Endothelial cell of umbilical vein (primary cell): ENCODE measurements around the gene MAN2A1. TPM values are rescaled to one million over a fixed set of nuclear protein-coding genes. Genes with fewer than 3 reads are reported as not detected.

Source experiments
- BruUV-seq: library from RNA; stranded (reverse); fragments of 400-500 nt; replicated peaks from 2 replicates; lab custom pipeline; 2021; lab: Mats Ljungman, UMichigan
- CTCF ChIA-PET: fragments of 300-600, 350-600 bp; sonication (Branson Sonifier 250); formaldehyde crosslinking; loops from one replicate; lab custom pipeline; 2021; ENCODE audit warnings: antibody characterized with exemption, inconsistent platforms; lab: Charles Lee
- POLR2A ChIA-PET: fragments of 300-600, 350-600 bp; sonication (Branson Sonifier 250); formaldehyde crosslinking; loops from one replicate; lab custom pipeline; 2021; ENCODE audit warnings: antibody characterized with exemption, inconsistent platforms; lab: Charles Lee
- DNase-seq: peaks from one replicate; pipeline ENCODE4 v3.0.0-alpha.2; 2011; ENCODE audit warnings: low read depth, low spot score
- FAIRE-seq: peaks from 2 replicates; lab custom pipeline; 2011; peaks lifted over from hg19 to GRCh38; lab: Jason Lieb, UNC
- H2AFZ ChIP-seq: 2 replicates; pipeline ENCODE4 v1.6.0; 2012; ENCODE audit warnings: low read depth, low read length, control low read depth, inconsistent platforms
- H3K27ac ChIP-seq: 2 replicates; pipeline ENCODE4 v1.5.1; 2011; ENCODE audit warnings: low read depth, mild to moderate bottlenecking, control low read depth, low read length, moderate library complexity; ENCODE audit not compliant: insufficient read depth
- H3K27me3 ChIP-seq, 2 experiments: 2 replicates each; pipeline versions ENCODE4 v1.6.0 to v1.6.1; 2011; ENCODE audit warnings: low read length in 2 of 2, mixed read lengths in 1 of 2; ENCODE audit not compliant: control insufficient read depth in 2 of 2, insufficient read depth in 2 of 2
- H3K36me3 ChIP-seq, 2 experiments: 2 replicates in 1 of 2; 3 replicates in 1 of 2; pipeline ENCODE4 v1.5.1; 2011; ENCODE audit warnings: low read length in 2 of 2, mild to moderate bottlenecking in 1 of 2, moderate library complexity in 1 of 2; ENCODE audit not compliant: control insufficient read depth in 2 of 2, insufficient read depth in 2 of 2; ENCODE audit errors: extremely low read depth in 1 of 2
- H3K4me1 ChIP-seq: 3 replicates; pipeline ENCODE4 v1.5.1; 2011; ENCODE audit warnings: mild to moderate bottlenecking, low read length; ENCODE audit not compliant: control insufficient read depth, insufficient read depth; ENCODE audit errors: extremely low read depth
- H3K4me2 ChIP-seq: 2 replicates; pipeline ENCODE4 v1.6.1; 2011; ENCODE audit warnings: low read length, control low read depth, mixed read lengths; ENCODE audit not compliant: insufficient read depth
- H3K4me3 ChIP-seq, 3 experiments: fragments of 200-600 bp in 1 of 3; sonication (generic), shearing (Covaris generic) in 1 of 3; replicated peaks in 1 of 3; 2 replicates each; pipeline ENCODE4 v1.5.1; 2011 to 2016; ENCODE audit warnings: control low read depth in 3 of 3, low read length in 3 of 3, mild to moderate bottlenecking in 2 of 3, inconsistent platforms in 1 of 3, low read depth in 1 of 3, moderate library complexity in 1 of 3; ENCODE audit not compliant: insufficient read depth in 1 of 3
- H3K79me2 ChIP-seq: 2 replicates; pipeline ENCODE4 v1.6.0; 2012; ENCODE audit warnings: low read length, inconsistent platforms; ENCODE audit not compliant: control insufficient read depth, insufficient read depth
- H3K9ac ChIP-seq: replicated peaks from 2 replicates; pipeline ENCODE3; 2011; ENCODE audit warnings: low read length, control low read depth; ENCODE audit not compliant: insufficient read depth; ENCODE audit errors: extremely low read depth
- H3K9me1 ChIP-seq: replicated peaks from 3 replicates; pipeline ENCODE4 v1.6.0; 2011; ENCODE audit warnings: mild to moderate bottlenecking, low read length; ENCODE audit not compliant: control insufficient read depth, insufficient read depth; ENCODE audit errors: extremely low read depth
- H3K9me3 ChIP-seq: replicated peaks from 2 replicates; pipeline ENCODE4 v1.5.1; 2012; ENCODE audit warnings: low read length, inconsistent platforms; ENCODE audit not compliant: control insufficient read depth, insufficient read depth
- H4K20me1 ChIP-seq: replicated peaks from 2 replicates; pipeline ENCODE3; 2011; ENCODE audit warnings: mild to moderate bottlenecking, low read length; ENCODE audit not compliant: control insufficient read depth, insufficient read depth; ENCODE audit errors: extremely low read depth
- EZH2 ChIP-seq: IDR thresholded peaks from 2 replicates; pipeline ENCODE4 v1.6.1; 2012; ENCODE audit warnings: borderline replicate concordance, low read depth, mild to moderate bottlenecking, moderate library complexity, low read length, inconsistent platforms; ENCODE audit not compliant: severe bottlenecking
- FOS ChIP-seq: IDR thresholded peaks from 2 replicates; pipeline ENCODE4 v1.6.1; 2011; ENCODE audit warnings: mild to moderate bottlenecking, low read length, moderate library complexity, borderline replicate concordance; ENCODE audit not compliant: insufficient read depth
- JUN ChIP-seq: IDR thresholded peaks from 2 replicates; pipeline ENCODE4 v1.6.1; 2011; ENCODE audit warnings: borderline replicate concordance, low read depth; ENCODE audit not compliant: insufficient read length, insufficient read depth
- MYC ChIP-seq: IDR thresholded peaks from one replicate; pipeline ENCODE4 v1.6.1; 2011; ENCODE audit warnings: mild to moderate bottlenecking, low read depth, low read length
- POLR2A ChIP-seq: IDR thresholded peaks from 2 replicates; pipeline ENCODE4 v1.6.1; 2012; ENCODE audit warnings: low read depth, mild to moderate bottlenecking, control low read depth, low read length
- POLR2AphosphoS5 ChIP-seq: IDR thresholded peaks from 2 replicates; pipeline ENCODE4 v1.6.1; 2012; ENCODE audit warnings: low read depth, mild to moderate bottlenecking, control low read depth, low read length, moderate library complexity; ENCODE audit not compliant: insufficient read depth
- dilution Hi-C: fragments of 300-500 bp; cut with MboI; formaldehyde crosslinking; loops from one replicate; pipeline ENCODE4 v1.15.0; 2019; ENCODE audit warnings: low sequenced_read_pairs; ENCODE audit not compliant: extremely low pct_ligation_motif_present
- intact Hi-C: fragments of 100-400 bp; cut with micrococcal nuclease; formaldehyde crosslinking; loops from one replicate; pipeline ENCODE4 v1.10.0; 2022
- polyA plus RNA-seq, 4 experiments: library from polyadenylated mRNA; depleted of rRNA in 3 of 4; stranded (reverse) in 3 of 4; unstranded in 1 of 4; fragments of >200 nt; gene quantifications; 2 replicates each; pipeline versions ENCODE4 v1.2.1 to v1.2.3, GENCODE V29; 2011 to 2012; ENCODE audit warnings: missing spikeins in 1 of 4
- total RNA-seq: library from RNA; stranded (reverse); gene quantifications from 2 replicates; pipeline ENCODE4 v1.2.3, GENCODE V29; 2021
- TF ChIP-seq, protein P1 (sequence below), 2 donors: IDR thresholded peaks; 1 replicate in 1 of 2; 2 replicates in 1 of 2; pipeline ENCODE4 v1.5.1; 2011; ENCODE audit warnings: low read length in 2 of 2, mild to moderate bottlenecking in 2 of 2, moderate library complexity in 2 of 2, control low read depth in 1 of 2, inconsistent platforms in 1 of 2, low read depth in 1 of 2; ENCODE audit not compliant: insufficient read depth in 1 of 2; ENCODE audit errors: extremely low read depth in 1 of 2
- TF ChIP-seq, protein P2 (sequence below): IDR thresholded peaks from 2 replicates; pipeline ENCODE4 v1.6.1; 2011; ENCODE audit not compliant: insufficient read depth, insufficient read length

MAN2A1 gene
- total and polyA plus RNA-seq, 2 donors (not counting 3 experiments of a cell fraction or from before 2014, with no cell fraction given) = 20.8 to 54.8 TPM

DNA sequence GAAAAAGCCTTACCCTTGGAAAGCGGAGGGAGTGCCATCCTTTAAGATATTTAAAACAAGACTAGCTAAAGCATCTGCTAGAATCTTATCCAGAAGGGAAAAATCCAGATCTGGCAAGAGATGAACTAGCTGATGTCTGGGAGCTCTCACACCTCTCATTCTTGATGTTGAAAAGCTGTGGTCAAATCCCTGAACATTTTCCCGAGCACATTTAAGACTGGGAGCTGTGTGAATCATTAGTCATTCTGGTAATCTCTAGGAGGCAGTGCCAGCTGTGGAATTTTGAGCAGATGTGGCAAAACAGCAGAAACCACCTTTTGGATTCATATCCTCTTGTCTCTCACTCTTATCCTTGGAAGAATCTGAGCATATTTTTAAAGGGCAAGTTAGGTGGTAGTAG is 218.0 kb downstream of the MAN2A1 start:
- intact Hi-C loops (no loop called here), dilution Hi-C loops (no loop called here)
- H3K9me1 ChIP-seq = no peaks in the 10 kb centered on the region
- no peak for DNase-seq
- H3K9ac ChIP-seq = no peak overlapping the region
- no peak for TF ChIP-seq JUN
- TF ChIP-seq, protein P1, sequence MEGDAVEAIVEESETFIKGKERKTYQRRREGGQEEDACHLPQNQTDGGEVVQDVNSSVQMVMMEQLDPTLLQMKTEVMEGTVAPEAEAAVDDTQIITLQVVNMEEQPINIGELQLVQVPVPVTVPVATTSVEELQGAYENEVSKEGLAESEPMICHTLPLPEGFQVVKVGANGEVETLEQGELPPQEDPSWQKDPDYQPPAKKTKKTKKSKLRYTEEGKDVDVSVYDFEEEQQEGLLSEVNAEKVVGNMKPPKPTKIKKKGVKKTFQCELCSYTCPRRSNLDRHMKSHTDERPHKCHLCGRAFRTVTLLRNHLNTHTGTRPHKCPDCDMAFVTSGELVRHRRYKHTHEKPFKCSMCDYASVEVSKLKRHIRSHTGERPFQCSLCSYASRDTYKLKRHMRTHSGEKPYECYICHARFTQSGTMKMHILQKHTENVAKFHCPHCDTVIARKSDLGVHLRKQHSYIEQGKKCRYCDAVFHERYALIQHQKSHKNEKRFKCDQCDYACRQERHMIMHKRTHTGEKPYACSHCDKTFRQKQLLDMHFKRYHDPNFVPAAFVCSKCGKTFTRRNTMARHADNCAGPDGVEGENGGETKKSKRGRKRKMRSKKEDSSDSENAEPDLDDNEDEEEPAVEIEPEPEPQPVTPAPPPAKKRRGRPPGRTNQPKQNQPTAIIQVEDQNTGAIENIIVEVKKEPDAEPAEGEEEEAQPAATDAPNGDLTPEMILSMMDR (IDR thresholded peaks at IDR 0.05; ENCODE audit: extremely low read depth in 1 of 2, insufficient read depth in 1 of 2, low read depth in 1 of 2, low read length in 2 of 2) = no peak
- TF ChIP-seq FOS = no peak
- no peak for TF ChIP-seq MYC
- TF ChIP-seq, protein P2, sequence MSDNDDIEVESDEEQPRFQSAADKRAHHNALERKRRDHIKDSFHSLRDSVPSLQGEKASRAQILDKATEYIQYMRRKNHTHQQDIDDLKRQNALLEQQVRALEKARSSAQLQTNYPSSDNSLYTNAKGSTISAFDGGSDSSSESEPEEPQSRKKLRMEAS = no peak
- TF ChIP-seq POLR2A = no peak
- no peak for TF ChIP-seq POLR2AphosphoS5
- TF ChIP-seq EZH2 = no peak
- H3K27me3 ChIP-seq = peaks cover 0 to 8% of the 10 kb centered on the region in 2 experiments
- no peaks in the 10 kb centered on the region for H4K20me1 ChIP-seq
- no peak overlapping the region for H3K4me3 ChIP-seq
- H3K36me3 ChIP-seq = no peaks in the 10 kb centered on the region
- H2AFZ ChIP-seq = no peak overlapping the region
- no TSS peak for BruUV-seq
- no peak overlapping the region for H3K4me2 ChIP-seq
- H3K27ac ChIP-seq = no peak overlapping the region
- H3K9me3 ChIP-seq = no peaks in the 10 kb centered on the region
- CTCF ChIA-PET = interaction anchor here (0.8 kb wide), 1 partner anchor 12 kb away, joined by 3 read pairs; no protein-coding TSS in a partner anchor
- H3K4me1 ChIP-seq = no peaks in the 10 kb centered on the region
- H3K79me2 ChIP-seq = no peaks in the 10 kb centered on the region
- POLR2A ChIA-PET = no interaction called here
- FAIRE-seq = no peak
